C4-2B (cell line): Measurements from ENCODE around the gene TET3.

Experiments used
- ZFX ChIP-seq: fragments of 450-650 bp; IDR thresholded peaks from 2 replicates; pipeline ENCODE4 v1.6.1; 2017
- TF ChIP-seq, protein P1 (sequence below): fragments of 450-650 bp; conservative IDR thresholded peaks from 2 replicates; pipeline ENCODE4 v1.5.1; 2017; ENCODE audit warnings: mild to moderate bottlenecking

DNA sequence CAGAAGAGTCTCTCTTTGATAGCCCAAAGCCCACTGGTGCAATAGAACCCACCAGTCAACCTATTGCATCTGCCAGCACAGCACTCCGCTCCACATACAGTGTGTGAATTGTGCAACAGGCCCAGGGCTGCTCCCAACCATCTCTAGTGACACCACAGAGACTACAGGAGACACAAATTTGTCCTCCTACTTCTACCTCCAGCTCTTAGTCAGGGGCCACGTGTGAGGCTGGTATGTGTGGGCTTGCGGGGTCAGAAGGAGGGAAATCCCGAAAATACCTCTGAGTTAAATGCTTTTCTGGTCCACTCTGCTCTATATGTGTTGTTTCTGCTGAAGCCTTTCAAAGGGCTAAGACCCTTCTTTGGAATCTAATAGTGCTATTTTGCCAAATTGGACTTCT, 40.0 kb upstream of the TET3 start:
- TF ChIP-seq, protein P1, sequence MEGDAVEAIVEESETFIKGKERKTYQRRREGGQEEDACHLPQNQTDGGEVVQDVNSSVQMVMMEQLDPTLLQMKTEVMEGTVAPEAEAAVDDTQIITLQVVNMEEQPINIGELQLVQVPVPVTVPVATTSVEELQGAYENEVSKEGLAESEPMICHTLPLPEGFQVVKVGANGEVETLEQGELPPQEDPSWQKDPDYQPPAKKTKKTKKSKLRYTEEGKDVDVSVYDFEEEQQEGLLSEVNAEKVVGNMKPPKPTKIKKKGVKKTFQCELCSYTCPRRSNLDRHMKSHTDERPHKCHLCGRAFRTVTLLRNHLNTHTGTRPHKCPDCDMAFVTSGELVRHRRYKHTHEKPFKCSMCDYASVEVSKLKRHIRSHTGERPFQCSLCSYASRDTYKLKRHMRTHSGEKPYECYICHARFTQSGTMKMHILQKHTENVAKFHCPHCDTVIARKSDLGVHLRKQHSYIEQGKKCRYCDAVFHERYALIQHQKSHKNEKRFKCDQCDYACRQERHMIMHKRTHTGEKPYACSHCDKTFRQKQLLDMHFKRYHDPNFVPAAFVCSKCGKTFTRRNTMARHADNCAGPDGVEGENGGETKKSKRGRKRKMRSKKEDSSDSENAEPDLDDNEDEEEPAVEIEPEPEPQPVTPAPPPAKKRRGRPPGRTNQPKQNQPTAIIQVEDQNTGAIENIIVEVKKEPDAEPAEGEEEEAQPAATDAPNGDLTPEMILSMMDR: no peak
- TF ChIP-seq ZFX: no peak
